Neuronal stem cell (in vitro differentiated cells): ENCODE measurements around the gene LYSMD3.

Source experiments
- DNase-seq: peaks from one replicate; pipeline ENCODE4 v3.0.0-alpha.2; 2013; ENCODE audit warnings: low spot score
- H2AFZ ChIP-seq: one replicate; pipeline ENCODE4 v1.6.1; 2013; ENCODE audit warnings: mild to moderate bottlenecking, low read length, inconsistent platforms
- H2AK5ac ChIP-seq: 2 replicates; pipeline ENCODE4 v1.6.1; 2013; ENCODE audit warnings: low read depth, mild to moderate bottlenecking, inconsistent platforms, low read length, moderate library complexity, mixed read lengths
- H2BK120ac ChIP-seq: 2 replicates; pipeline ENCODE4 v1.6.1; 2013; ENCODE audit warnings: low read depth, mild to moderate bottlenecking, inconsistent platforms, low read length, moderate library complexity, mixed read lengths
- H2BK12ac ChIP-seq: one replicate; pipeline ENCODE4 v1.6.1; 2013; ENCODE audit warnings: low read length, inconsistent platforms
- H2BK15ac ChIP-seq: 2 replicates; pipeline ENCODE4 v1.6.1; 2013; ENCODE audit warnings: mild to moderate bottlenecking, low read length, inconsistent platforms, mixed read lengths
- H2BK5ac ChIP-seq: one replicate; pipeline ENCODE4 v1.6.1; 2013; ENCODE audit warnings: inconsistent platforms, mild to moderate bottlenecking, low read length, moderate library complexity
- H3K14ac ChIP-seq: one replicate; pipeline ENCODE4 v1.6.1; 2013; ENCODE audit warnings: low read length, inconsistent platforms
- H3K18ac ChIP-seq: 2 replicates; pipeline ENCODE4 v1.6.1; 2013; ENCODE audit warnings: low read length, inconsistent platforms
- H3K23ac ChIP-seq: 2 replicates; pipeline ENCODE4 v1.6.1; 2013; ENCODE audit warnings: low read depth, mild to moderate bottlenecking, mixed read lengths, low read length, inconsistent platforms; ENCODE audit not compliant: poor library complexity
- H3K27ac ChIP-seq: replicated peaks from 3 replicates; pipeline ENCODE4 v1.5.1; 2013; ENCODE audit warnings: low read length, inconsistent platforms
- H3K27me3 ChIP-seq, 3 experiments: 2 replicates each; pipeline ENCODE4 v1.6.1; 2013; ENCODE audit warnings: low read length in 3 of 3, mild to moderate bottlenecking in 2 of 3, inconsistent platforms in 1 of 3, low read depth in 1 of 3, mixed read lengths in 1 of 3, moderate library complexity in 1 of 3; ENCODE audit not compliant: control insufficient read depth in 3 of 3, insufficient read depth in 3 of 3
- H3K36me3 ChIP-seq, 2 donors: replicated peaks in 1 of 2; 2 replicates each; pipeline ENCODE4 v1.6.1; 2013; ENCODE audit warnings: low read length in 2 of 2; ENCODE audit not compliant: control insufficient read depth in 2 of 2, insufficient read depth in 2 of 2
- H3K4ac ChIP-seq: 2 replicates; pipeline ENCODE4 v1.6.1; 2013; ENCODE audit warnings: inconsistent platforms, mild to moderate bottlenecking, low read length, moderate library complexity
- H3K4me1 ChIP-seq, 2 donors: 1 replicate in 1 of 2; 2 replicates in 1 of 2; pipeline ENCODE4 v1.6.1; 2013; ENCODE audit warnings: low read length in 2 of 2, low read depth in 1 of 2; ENCODE audit not compliant: control insufficient read depth in 2 of 2, insufficient read depth in 1 of 2
- H3K4me2 ChIP-seq: one replicate; pipeline ENCODE4 v1.6.1; 2013; ENCODE audit warnings: mild to moderate bottlenecking, low read length, inconsistent platforms; ENCODE audit not compliant: insufficient read depth, poor library complexity, severe bottlenecking
- H3K4me3 ChIP-seq, 2 donors: 2 replicates each; pipeline ENCODE4 v1.5.1; 2013; ENCODE audit warnings: low read length in 2 of 2, mild to moderate bottlenecking in 2 of 2, inconsistent platforms in 1 of 2, moderate library complexity in 1 of 2
- H3K79me1 ChIP-seq: one replicate; pipeline ENCODE4 v1.6.1; 2013; ENCODE audit warnings: low read depth, mild to moderate bottlenecking, inconsistent platforms, low read length, moderate library complexity
- H3K9ac ChIP-seq: one replicate; pipeline ENCODE4 v1.6.1; 2013; ENCODE audit warnings: mild to moderate bottlenecking, low read depth, low read length, inconsistent platforms; ENCODE audit not compliant: poor library complexity
- H3K9me3 ChIP-seq, 2 donors: replicated peaks in 1 of 2; 2 replicates each; pipeline versions ENCODE3 to v1.6.1; 2013; ENCODE audit warnings: low read length in 2 of 2, mild to moderate bottlenecking in 2 of 2, inconsistent platforms in 1 of 2, low read depth in 1 of 2, mixed read lengths in 1 of 2, moderate library complexity in 1 of 2; ENCODE audit not compliant: control insufficient read depth in 2 of 2, insufficient read depth in 1 of 2
- H4K8ac ChIP-seq: one replicate; pipeline ENCODE4 v1.6.1; 2013; ENCODE audit warnings: low read depth, mild to moderate bottlenecking, inconsistent platforms, low read length, moderate library complexity
- H4K91ac ChIP-seq: one replicate; pipeline ENCODE4 v1.6.1; 2013; ENCODE audit warnings: low read length, low read depth, mild to moderate bottlenecking, inconsistent platforms; ENCODE audit not compliant: poor library complexity
- WGBS, 2 donors: extraction: QIAGEN DNeasy Blood & Tissue Kit; methylation state at CpG; one replicate each; pipeline ENCODE4 v1.1.7; 2013; ENCODE audit warnings: missing lambda C conversion rate in 2 of 2, mixed read lengths in 1 of 2; ENCODE audit not compliant: insufficient read length in 2 of 2, insufficient replicate concordance in 1 of 2; ENCODE audit errors: extremely low coverage in 2 of 2; 5-methylcytosine and 5-hydroxymethylcytosine counted together

The LYSMD3 gene

DNA sequence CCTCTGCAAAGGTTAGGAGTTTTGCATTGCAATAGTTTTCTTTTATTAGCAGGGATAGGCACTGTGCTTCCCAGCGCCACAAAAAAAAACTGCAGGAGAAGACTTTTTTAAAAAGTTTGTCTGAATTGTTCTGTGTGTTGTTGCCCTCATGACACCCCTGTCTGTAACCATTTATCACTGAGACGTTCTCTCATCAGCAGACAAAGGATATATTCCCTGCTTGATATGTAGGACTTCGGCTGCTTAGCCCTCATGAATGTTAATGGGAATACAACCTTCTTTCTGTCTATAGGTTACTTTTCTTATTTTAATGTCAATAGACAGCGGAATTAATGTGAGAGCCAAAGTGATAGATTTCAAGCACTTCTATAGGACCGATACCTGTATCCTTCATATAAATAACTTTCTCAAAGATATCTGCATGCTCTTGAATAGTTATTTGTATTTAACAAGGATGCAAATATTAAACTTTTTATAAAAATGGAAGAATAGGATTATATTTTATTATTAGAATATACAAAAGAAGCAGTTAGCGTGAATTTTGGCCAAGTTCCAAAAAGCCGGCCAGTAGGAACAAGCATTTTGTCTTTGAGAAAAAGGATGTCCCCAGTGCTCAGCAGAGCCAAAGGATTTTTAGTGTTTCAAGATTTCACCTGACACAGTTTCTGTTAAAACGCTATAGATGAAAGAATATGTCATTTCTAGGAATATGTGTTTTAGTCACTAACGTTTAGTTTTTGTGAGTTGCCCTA is 1.5 kb upstream of the LYSMD3 start:
- H2BK12ac ChIP-seq, result no peak overlapping the region
- H3K14ac ChIP-seq, result no peak overlapping the region
- no peak overlapping the region for H2BK120ac ChIP-seq
- H2AFZ ChIP-seq, result peak overlapping the region; percentile 94
- H3K79me1 ChIP-seq, result peaks cover 4% of the 10 kb centered on the region
- WGBS, 2 donors, result no CpG with 5 or more reads among the region's 9 CpGs
- no peak overlapping the region for H2AK5ac ChIP-seq
- DNase-seq, result no peak
- H3K23ac ChIP-seq, result no peak overlapping the region
- no peaks in the 10 kb centered on the region for H3K9me3 ChIP-seq
- H2BK5ac ChIP-seq, result no peak overlapping the region
- H2BK15ac ChIP-seq, result no peak overlapping the region
- no peak overlapping the region for H3K4ac ChIP-seq
- no peaks in the 10 kb centered on the region for H3K27me3 ChIP-seq
- no peak overlapping the region for H3K9ac ChIP-seq
- peaks cover 2 to 6% of the 10 kb centered on the region in 2 donors for H3K4me1 ChIP-seq
- no peak overlapping the region for H4K8ac ChIP-seq
- H3K4me3 ChIP-seq, result peak overlapping the region in 1 of 2 donors; percentile 90
- no peak overlapping the region for H3K18ac ChIP-seq
- no peak overlapping the region for H3K4me2 ChIP-seq
- no peak overlapping the region for H3K27ac ChIP-seq
- H4K91ac ChIP-seq, result no peak overlapping the region
- peaks cover 0 to 4% of the 10 kb centered on the region in 2 donors for H3K36me3 ChIP-seq

DNA sequence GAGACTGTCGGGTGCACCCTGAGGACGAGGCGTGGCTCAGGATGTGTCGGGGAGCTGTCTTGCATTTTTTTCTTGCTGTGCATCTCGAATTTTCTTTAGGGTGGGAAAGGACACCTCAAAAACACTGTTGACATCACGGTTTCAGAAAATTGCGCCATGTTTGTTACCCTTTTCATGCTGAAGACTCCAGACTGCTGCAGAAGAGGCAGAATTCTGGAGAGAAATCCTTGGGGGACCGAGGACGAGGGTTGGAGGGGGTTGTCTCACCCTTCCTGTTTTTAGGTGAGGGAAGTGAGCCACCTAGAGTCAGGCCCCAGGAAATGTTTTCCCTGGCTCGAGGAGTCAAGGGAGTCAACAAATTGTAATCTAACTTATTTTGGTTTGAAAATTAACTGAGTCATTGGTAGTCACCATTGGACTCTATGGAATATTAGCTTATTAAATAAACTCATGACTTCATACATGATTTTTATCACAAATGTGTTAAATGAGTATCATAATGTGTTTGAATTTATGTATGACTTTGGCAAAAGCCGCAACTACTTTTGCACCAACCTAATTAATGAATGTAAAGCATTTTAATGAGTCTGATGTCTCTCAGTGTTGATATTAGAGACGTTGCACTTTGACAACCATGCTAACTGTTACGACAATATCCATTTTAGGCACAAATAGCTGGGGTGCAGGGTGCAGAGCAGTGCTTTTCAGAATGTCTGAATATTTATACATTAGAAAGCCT is 724 bp upstream of the LYSMD3 start:
- Histone ChIP-seq H3K18ac (peak overlapping the region; percentile 98), H2BK120ac (no peak overlapping the region), H2AK5ac (no peak overlapping the region), H4K8ac (no peak overlapping the region), H3K23ac (peak overlapping the region; percentile 98), H3K14ac (peak overlapping the region; percentile 75), H3K9me3 (no peaks in the 10 kb centered on the region), H3K27ac (peak overlapping the region; percentile 62), H2BK12ac (no peak overlapping the region), H3K9ac (peak overlapping the region; percentile 98), H3K4me3 (peak overlapping the region; percentile 90 to 96), H3K79me1 (peaks cover 4% of the 10 kb centered on the region), H3K4me1 (peaks cover 2 to 6% of the 10 kb centered on the region in 2 donors), H3K27me3 (no peaks in the 10 kb centered on the region), H4K91ac (no peak overlapping the region), H3K4me2 (peak overlapping the region; percentile 75), H2AFZ (peak overlapping the region; percentile 94), H3K4ac (no peak overlapping the region), H2BK5ac (no peak overlapping the region), H2BK15ac (peak overlapping the region; percentile 87), H3K36me3 (peaks cover 0 to 5% of the 10 kb centered on the region in 2 donors)
- DNase-seq, result peak; percentile 59
- WGBS, 2 donors, result no CpG with 5 or more reads among the region's 13 CpGs

- H3K4me2 ChIP-seq, result peak overlapping the region; percentile 98
- no peak overlapping the region for H3K27ac ChIP-seq
- peak overlapping the region; percentile 98 for H3K23ac ChIP-seq
- peak overlapping the region; percentile 93 for H3K9ac ChIP-seq
- H2BK15ac ChIP-seq, result no peak overlapping the region
- H3K4me1 ChIP-seq, result peaks cover 2 to 6% of the 10 kb centered on the region in 2 donors
- DNase-seq, result no peak
- H3K14ac ChIP-seq, result no peak overlapping the region
- no peak overlapping the region for H2BK5ac ChIP-seq
- peak overlapping the region; percentile 94 for H2AFZ ChIP-seq
- peaks cover 0 to 17% of the 10 kb centered on the region in 2 donors for H3K36me3 ChIP-seq
- no peak overlapping the region for H4K8ac ChIP-seq
- peak overlapping the region; percentile 91 for H3K18ac ChIP-seq
- no peak overlapping the region for H2AK5ac ChIP-seq
- H4K91ac ChIP-seq, result no peak overlapping the region
- peaks cover 4% of the 10 kb centered on the region for H3K79me1 ChIP-seq
- H3K9me3 ChIP-seq, result peaks cover 0 to 4% of the 10 kb centered on the region in 2 donors
- no CpG with 5 or more reads among the region's 18 CpGs for WGBS, 2 donors
- no peaks in the 10 kb centered on the region for H3K27me3 ChIP-seq
- H2BK12ac ChIP-seq, result no peak overlapping the region
- no peak overlapping the region for H2BK120ac ChIP-seq
- no peak overlapping the region for H3K4ac ChIP-seq
- H3K4me3 ChIP-seq, result peak overlapping the region; percentile 90 to 91
Measured at GRCh38 chr5:90528601-90529193, 687 bp downstream of the LYSMD3 start.

DNA sequence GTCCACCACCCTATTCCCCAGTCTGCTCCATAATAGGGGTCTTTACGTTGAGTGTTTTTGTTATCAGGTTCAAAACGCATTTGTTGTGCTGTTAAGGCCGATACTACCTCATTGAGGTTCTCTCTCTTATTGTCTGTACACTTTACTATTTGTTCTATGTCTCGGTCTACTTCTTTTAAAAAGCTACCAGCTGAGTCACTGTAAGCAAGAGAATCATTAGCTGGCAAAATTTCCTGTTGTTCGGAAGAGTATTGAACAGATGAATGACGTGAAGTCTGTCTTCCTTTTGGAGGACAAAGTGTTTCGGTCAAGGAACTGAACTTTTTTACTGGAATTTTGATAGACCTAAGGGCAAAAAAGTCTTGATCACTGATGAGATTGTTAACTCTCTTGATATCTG is 10.3 kb downstream of the LYSMD3 start:
- Histone ChIP-seq H4K8ac (no peak overlapping the region), H3K4ac (no peak overlapping the region), H2BK12ac (no peak overlapping the region), H2BK120ac (no peak overlapping the region), H3K27ac (no peak overlapping the region), H3K4me1 (no peaks in the 10 kb centered on the region), H3K79me1 (no peaks in the 10 kb centered on the region), H3K4me2 (no peak overlapping the region), H2BK5ac (no peak overlapping the region), H3K9ac (no peak overlapping the region), H3K36me3 (peaks cover 0 to 60% of the 10 kb centered on the region in 2 donors), H2AFZ (no peak overlapping the region), H3K27me3 (no peaks in the 10 kb centered on the region), H2AK5ac (no peak overlapping the region), H3K9me3 (no peaks in the 10 kb centered on the region), H4K91ac (no peak overlapping the region), H3K18ac (no peak overlapping the region), H2BK15ac (no peak overlapping the region), H3K14ac (no peak overlapping the region), H3K23ac (no peak overlapping the region), H3K4me3 (no peak overlapping the region)
- no peak for DNase-seq
- WGBS, 2 donors, result no CpG with 5 or more reads among the region's 7 CpGs
